Posterior cingulate gyrus (tissue), 11 donors: ENCODE results near the gene ILKAP.

Experiments used
- DNase-seq, 10 donors: peaks; one replicate each; pipeline versions ENCODE4 v3.0.0 to v3.0.0-alpha.2; 2020 to 2021; ENCODE audit warnings: mixed read lengths in 3 of 10
- intact Hi-C: fragments of 100-400 bp; cut with DNase I; formaldehyde crosslinking; loops from one replicate; pipeline ENCODE4 v1.15.1; 2023

The ILKAP gene

GRCh38 chr2:238140721-238141540 lies 62.6 kb downstream of the ILKAP start:
- DNase-seq, result peak in 1 of 10 donors; percentile 82
- intact Hi-C loops, result no loop called here

- no peak for DNase-seq
- intact Hi-C loops, result no loop called here
These were observed 63.5 kb downstream of the ILKAP start for GRCh38 chr2:238140040-238140439.

GRCh38 chr2:238139196-238140039 lies 64.1 kb downstream of the ILKAP start:
- no peak for DNase-seq
- intact Hi-C loops, result no loop called here

DNA sequence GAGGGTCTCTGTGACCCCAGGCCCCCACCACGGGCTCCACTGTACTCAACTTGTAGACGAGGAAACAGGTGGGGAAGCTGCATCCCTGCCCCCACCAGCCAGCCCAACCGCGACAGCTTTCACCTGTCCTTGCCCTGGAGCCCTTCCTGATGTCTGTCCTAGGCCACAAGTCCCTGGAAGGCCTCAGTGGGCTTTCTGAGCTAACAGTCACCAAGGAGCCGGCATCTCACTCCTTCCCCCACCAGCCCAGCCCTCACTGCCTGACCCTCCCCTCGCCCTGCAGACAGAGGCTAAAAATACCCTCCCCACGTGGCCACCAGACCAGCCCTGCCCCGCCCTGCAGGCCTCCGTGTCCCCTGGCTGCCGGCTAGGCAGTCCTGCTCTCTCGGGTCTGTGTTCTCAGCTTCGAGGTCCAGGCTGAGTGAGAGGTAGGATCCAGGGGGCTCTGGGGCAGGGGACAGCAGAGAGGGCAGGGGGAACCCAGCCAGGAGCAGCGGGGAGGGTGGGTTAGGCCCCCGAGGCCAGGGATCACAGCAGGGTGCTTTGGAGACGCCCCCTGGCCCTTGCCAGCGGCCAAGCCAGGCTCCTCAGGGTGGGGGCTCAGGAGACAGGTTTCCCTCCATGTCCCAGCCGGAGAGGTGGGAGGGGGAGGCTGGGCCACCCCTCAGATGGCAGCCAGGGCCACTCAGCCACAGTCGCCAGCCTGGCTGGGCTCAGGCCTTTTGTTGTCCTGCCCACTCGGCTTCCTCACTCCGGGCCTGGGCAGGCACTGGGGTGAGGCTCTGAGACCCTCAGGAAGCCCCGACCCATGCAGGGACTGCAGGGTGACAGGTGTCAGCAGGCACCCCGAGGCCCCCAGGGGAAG lies 64.9 kb downstream of the ILKAP start, which contains the start of gene KLHL30:
KLHL30 (plus strand) TSS at position 338 of the 865 bp plus-strand sequence. CDS start 2,087 bp downstream, outside the sequence.
- intact Hi-C loops, result no loop called here
- no peak for DNase-seq

GRCh38 chr2:238137885-238138284 lies 65.6 kb downstream of the ILKAP start:
- DNase-seq, result no peak
- intact Hi-C loops, result no loop called here

GRCh38 chr2:238136820-238137537 lies 66.5 kb downstream of the ILKAP start:
- intact Hi-C loops, result no loop called here
- DNase-seq, result peak in 3 of 10 donors; percentile 65 to 76 (median 68)

DNA sequence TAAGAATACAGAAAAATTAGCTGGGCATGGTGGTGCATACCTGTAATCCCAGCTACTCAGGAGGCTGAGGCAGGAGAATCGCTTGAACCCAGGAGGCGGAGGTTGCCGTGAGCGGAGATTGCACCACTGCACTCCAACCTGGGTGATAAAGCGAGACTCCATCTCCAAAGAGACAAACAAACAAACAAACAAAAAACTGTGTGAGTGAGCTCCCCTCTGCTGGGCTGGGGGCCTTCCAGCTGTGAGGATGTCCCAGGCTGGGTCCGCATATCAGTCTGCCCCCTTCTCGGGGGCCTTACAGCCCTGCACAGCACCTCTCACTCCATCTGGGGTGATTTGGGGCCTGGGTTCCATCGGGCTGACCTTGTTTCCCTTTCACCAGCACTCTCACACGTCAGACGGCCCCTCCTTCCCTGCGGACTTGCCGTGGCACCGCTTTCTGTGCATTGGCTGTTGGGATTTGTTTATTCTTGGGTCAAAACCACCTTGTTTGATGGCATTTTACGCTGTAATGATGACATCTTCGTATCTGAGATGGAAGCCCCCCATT lies 67.8 kb downstream of the ILKAP start:
- peak in 3 of 10 donors; percentile 23 to 67 (median 57) for DNase-seq
- intact Hi-C loops, result no loop called here

DNA sequence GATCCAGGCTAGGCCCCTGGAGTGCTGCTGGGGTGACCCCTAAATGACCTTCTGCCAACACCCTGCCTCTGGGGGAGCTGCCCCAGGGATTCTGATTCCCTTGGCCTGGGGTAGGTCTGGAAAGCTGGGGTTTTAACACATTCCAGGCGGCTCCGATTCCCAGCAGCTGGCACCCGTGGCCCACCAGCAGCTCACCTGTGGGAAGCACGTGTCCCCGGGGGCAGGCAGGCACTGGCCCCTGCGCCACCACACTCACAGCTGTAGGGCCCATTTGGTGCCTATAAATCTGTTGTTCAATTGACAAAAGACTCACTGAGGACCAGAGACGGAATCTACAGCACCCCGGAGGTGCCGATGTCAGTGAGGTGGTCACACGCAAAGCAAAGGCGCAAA lies 69.1 kb downstream of the ILKAP start:
- DNase-seq, result peak in 3 of 10 donors; percentile 19 to 70 (median 63)
- intact Hi-C loops, result no loop called here

GRCh38 chr2:238133499-238134392 lies 69.7 kb downstream of the ILKAP start:
- peak in 3 of 10 donors; percentile 58 to 78 (median 64) for DNase-seq

DNA sequence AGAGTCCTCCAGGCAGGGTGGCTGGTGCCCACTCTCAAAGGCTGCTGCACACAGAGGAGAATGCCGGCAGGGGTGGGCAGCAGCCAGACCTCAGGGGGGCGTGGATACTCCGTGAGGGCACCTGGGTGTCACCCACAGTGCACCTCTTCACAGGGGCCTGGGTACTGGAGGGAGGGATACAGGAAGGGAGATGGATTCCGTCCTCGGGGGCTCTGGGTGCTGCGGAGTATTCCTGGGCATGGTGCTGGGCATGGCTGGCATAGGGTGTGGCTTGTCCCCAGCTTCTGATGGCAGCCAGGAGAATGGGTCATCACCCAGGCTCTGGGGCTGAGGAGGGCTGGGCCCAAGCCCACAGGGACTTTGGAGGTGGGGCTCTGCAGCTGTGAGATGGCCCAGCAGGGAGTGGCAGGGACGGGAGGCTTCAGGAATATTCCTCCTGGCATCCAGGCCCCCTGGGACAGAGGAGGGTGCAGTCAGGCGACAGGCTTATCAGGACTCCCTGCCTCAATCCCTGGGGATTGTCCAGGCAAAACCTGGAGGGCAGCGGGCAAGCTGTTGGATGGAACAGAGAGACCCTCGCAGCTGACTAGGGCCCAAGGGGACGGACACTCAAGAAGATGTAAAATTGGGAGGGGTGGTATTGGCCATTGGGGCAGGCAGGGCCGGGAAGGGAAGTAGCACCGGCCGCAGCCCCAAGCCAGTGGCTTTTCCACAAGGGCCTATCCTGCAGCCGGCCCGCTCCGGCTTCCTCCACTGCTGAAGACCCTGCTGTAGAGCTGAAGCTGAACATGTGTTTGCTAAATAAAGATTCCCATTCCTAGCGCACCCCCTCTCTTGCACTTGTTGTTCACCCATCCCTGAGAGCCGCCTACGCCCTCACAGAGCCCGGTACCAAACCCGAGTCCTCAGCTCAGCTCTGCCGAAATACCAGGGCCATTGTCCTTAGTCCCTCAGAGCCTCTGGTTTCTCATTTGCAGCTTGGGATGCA lies 70.7 kb downstream of the ILKAP start:
- intact Hi-C loops, result no loop called here
- peak in 3 of 10 donors; percentile 74 to 84 (median 82) for DNase-seq

More at GRCh38 chr2:238133499-238134392, 69.7 kb downstream of the ILKAP start:
- intact Hi-C loops, result no loop called here

DNA sequence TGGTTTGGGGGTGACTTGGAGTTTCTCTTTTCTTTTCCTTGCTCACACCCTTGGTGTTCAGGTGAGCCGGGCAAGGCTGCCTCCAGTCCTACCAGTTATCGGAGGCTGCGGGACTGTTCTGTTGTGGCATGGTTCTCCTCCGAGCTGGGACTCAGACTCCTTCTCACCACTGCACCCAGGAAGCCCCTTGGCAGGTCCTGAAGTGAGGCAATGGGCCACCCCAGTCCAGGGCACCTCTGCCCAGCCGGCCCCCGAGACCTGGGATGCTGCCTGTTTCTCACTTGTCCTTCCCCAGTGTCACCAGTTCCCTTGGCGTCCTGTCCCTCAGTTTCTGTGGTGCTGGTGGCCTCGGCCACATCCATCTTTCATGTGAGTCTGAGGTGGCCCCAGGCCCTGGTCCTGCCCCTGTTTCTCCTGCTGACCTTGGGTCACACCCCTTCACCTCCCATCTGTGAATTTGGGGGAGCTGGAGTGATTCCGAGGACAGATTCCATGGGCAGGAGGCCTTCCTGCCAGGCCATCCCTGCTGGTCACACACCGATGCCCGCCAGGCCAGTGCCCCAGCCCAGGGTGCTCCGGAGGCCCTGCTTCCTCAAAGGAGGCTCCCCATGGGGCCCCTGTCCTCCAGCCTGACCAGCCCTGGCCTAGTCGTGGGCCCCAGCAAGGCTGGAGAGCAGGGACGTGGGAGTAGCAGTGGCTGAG lies 71.6 kb downstream of the ILKAP start:
- DNase-seq, result peak in 3 of 10 donors; percentile 41 to 60 (median 57)
- intact Hi-C loops, result no loop called here

- intact Hi-C loops, result no loop called here
- DNase-seq, result peak in 3 of 10 donors; percentile 67 to 77 (median 70)
These were observed 72.5 kb downstream of the ILKAP start for GRCh38 chr2:238130696-238131628.

DNA sequence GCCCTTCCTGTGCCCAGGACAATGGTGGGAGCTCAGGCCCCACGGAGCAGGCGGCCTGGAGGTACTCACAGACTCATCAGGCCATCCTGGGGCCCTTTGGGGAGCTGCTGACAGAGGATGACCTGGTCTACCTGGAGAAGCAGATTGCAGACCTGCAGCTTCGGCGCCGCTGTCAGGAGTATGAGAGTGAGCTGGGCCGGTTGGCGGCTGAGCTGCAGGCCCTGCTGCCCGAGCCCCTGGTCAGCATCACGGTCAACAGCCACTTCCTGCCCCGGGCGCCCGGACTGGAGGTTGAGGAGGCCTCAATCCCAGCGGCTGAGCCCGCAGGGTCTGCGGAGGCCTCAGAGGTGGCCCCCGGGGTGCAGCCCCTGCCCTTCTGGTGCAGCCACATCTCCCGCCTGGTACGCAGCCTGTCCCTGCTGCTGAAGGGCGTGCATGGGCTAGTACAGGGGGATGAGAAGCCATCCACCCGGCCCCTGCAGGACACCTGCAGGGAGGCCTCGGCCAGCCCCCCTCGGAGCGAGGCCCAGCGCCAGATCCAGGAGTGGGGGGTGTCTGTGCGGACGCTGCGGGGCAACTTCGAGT lies 73.3 kb downstream of the ILKAP start:
- intact Hi-C loops, result no loop called here

DNA sequence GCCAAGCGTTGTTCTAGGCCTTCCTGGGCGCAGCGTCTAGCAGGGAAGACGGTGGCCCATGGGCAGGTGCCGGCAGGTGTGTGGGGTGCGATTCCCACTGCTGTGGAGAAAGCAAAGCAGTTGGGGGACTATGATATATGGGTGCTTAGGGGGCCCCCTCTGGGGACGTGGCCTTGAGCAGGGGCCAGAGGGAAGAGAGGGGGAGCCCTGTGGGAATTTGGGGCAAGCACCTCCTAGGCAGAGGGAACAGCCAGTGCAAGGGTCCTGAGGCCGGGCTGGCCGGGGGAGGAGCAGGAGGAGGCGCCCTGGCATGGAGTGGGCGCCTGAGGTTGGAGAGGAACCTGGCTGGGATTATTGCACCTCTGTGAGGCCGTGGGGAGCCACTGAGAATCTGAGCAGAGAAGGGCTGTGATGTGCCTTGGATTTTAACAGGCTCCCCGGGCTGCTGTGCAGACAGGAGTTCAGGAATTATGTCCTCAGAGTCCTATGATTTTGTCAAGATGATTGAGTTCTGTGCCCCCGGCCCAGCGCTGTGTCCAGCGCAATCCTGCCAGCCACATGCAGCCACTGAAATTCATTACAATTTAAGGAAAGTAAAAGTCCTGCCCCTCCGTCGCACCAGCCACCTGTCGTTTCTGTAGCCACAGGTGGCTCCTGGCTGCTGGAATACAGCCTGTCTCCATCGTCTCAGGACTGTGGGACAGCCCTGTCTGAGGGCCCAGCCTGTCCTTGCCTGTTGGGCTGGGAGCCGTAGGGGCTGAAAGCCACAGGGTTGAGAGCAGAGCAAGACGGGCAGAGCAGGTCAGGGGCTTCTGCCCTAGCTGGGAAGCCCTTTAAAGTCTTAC lies 74.1 kb downstream of the ILKAP start:
- intact Hi-C loops, result no loop called here
- DNase-seq, result peak in 3 of 10 donors; percentile 46 to 61 (median 50)

More for the DNA sequence above, 73.3 kb downstream of the ILKAP start:
- DNase-seq, result peak in 3 of 10 donors; percentile 58 to 80 (median 76)
